Muscle layer of duodenum (tissue), 2 donors: Measurements from ENCODE around the gene TREH.

Source experiments
- H3K27ac ChIP-seq: one replicate; pipeline ENCODE4 v1.7.0; 2013; ENCODE audit warnings: mild to moderate bottlenecking, low read length
- H3K27me3 ChIP-seq: one replicate; pipeline ENCODE4 v1.7.0; 2013; ENCODE audit warnings: low read depth, mild to moderate bottlenecking, control low read depth, low read length
- H3K36me3 ChIP-seq, 2 donors: one replicate each; pipeline ENCODE4 v1.7.0; 2013; ENCODE audit warnings: low read length in 2 of 2, control low read depth in 1 of 2, mild to moderate bottlenecking in 1 of 2; ENCODE audit not compliant: insufficient read depth in 2 of 2, control insufficient read depth in 1 of 2
- H3K4me1 ChIP-seq, 2 donors: one replicate each; pipeline ENCODE4 v1.7.0; 2013; ENCODE audit warnings: low read length in 2 of 2, mild to moderate bottlenecking in 2 of 2, control low read depth in 1 of 2, moderate library complexity in 1 of 2; ENCODE audit not compliant: insufficient read depth in 2 of 2, control insufficient read depth in 1 of 2
- H3K4me3 ChIP-seq, 2 donors: one replicate each; pipeline ENCODE4 v1.7.0; 2013; ENCODE audit warnings: low read length in 2 of 2, low read depth in 1 of 2, mild to moderate bottlenecking in 1 of 2
- H3K9me3 ChIP-seq, 2 donors: one replicate each; pipeline ENCODE4 v1.7.0; 2013; ENCODE audit warnings: low read length in 2 of 2, control low read depth in 1 of 2, mild to moderate bottlenecking in 1 of 2; ENCODE audit not compliant: control insufficient read depth in 1 of 2
- donor health status: healthy.

Gene TREH

DNA sequence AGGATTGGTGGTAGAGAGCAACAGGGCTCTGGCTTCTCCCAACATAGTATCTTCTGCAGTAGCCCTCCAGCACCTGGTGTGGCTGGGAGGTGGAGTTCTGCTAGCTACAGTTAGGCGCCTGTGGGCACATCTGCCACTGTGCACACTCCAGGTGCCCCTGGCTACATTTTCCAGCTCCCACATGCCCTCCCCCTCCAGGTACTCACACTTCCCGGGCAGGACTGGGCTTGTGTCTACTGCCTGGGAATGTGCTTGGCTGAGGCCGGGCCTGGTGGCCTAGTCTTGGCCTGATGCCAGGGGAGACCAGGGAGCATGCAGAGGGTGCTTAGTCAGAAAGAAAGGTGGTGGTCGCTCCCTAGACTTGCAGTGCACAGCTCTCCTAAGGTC, 56.2 kb downstream of the TREH start:
- Histone ChIP-seq H3K27ac (peak overlapping the region; percentile 82), H3K36me3 (peaks cover 16 to 60% of the 10 kb centered on the region in 2 donors), H3K4me3 (peak overlapping the region in 1 of 2 donors; percentile 34), H3K4me1 (peaks cover 33 to 59% of the 10 kb centered on the region in 2 donors), H3K27me3 (no peaks in the 10 kb centered on the region), H3K9me3 (no peaks in the 10 kb centered on the region)

DNA sequence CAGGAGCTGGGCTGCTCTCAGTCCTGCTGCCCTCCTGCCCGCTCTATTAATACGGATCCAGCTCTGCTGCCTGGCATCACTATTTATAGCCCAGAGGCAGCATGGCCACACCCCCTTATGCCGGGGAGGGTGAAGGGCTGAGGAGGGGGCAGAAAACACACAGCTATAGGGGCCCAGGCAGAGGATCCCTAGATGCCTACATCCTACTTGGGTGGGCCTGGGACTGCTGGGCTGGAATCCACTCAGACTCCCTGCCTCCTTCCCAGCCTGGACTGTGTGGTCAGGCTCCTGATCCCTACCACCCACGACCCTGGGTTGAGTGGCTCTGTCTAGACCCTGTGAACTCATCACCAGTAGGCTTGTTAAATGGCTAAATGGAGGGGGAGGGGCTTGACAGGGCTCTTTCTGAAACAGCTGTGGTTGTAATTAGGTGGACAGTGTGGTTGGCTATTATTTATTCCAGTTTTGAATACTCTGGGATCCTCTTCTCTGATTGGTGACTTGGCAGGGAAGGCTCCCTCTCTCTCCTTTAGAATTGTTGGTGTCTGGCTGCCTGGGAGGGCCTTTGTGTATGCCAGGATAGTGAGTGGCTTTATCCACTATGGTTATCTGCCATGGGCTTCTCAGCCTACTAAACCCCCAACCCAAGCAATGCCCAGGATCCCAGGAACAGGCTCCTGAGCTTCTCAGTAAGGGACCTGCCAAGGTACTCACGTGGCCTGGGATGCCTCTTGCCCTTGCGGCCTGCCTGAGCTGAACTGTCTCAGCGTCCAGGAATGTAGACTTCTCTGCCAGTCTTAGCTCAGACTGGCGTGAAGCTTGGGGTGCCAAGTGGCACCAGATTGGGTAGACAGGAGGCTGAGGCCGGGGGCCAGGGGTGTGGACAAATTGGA, 56.8 kb downstream of the TREH start:
- Histone ChIP-seq H3K27me3 (no peaks in the 10 kb centered on the region), H3K9me3 (no peaks in the 10 kb centered on the region), H3K27ac (peak overlapping the region; percentile 82), H3K4me1 (peaks cover 37 to 63% of the 10 kb centered on the region in 2 donors), H3K36me3 (peaks cover 9 to 59% of the 10 kb centered on the region in 2 donors), H3K4me3 (peak overlapping the region; percentile 48 to 55)

DNA sequence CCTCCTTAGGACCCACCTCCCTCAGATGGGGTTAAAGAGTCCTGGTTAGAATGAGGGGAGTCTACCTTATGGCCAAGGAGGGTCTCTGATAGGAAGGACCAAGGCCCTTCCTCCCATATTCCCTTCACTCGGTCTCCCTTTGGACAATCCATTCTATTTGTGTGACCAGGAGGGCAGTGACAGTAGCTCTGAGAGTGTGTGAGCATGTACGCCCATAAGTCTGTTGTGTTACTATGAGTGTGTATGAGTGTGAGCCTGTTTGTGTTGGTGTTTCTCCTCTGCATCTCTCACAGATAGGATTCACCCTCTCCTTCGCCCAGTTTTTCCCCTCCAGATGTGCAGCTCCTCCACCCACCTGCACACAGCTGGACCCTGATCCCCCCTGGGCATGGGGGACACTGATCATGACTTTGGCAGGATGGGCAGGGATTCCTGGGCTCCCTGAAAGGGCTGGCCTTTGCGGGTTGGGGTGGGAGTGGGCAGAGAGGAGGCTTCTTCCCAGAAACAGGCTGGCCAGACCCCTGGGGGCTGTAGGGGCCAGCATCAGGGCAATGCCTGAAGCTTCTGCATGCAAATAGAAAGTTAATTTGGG, 57.6 kb downstream of the TREH start:
- Histone ChIP-seq H3K4me1 (peaks cover 39 to 67% of the 10 kb centered on the region in 2 donors), H3K27ac (peak overlapping the region; percentile 82), H3K27me3 (no peaks in the 10 kb centered on the region), H3K9me3 (no peaks in the 10 kb centered on the region), H3K4me3 (peak overlapping the region; percentile 48 to 55), H3K36me3 (peaks cover 7 to 59% of the 10 kb centered on the region in 2 donors)

DNA sequence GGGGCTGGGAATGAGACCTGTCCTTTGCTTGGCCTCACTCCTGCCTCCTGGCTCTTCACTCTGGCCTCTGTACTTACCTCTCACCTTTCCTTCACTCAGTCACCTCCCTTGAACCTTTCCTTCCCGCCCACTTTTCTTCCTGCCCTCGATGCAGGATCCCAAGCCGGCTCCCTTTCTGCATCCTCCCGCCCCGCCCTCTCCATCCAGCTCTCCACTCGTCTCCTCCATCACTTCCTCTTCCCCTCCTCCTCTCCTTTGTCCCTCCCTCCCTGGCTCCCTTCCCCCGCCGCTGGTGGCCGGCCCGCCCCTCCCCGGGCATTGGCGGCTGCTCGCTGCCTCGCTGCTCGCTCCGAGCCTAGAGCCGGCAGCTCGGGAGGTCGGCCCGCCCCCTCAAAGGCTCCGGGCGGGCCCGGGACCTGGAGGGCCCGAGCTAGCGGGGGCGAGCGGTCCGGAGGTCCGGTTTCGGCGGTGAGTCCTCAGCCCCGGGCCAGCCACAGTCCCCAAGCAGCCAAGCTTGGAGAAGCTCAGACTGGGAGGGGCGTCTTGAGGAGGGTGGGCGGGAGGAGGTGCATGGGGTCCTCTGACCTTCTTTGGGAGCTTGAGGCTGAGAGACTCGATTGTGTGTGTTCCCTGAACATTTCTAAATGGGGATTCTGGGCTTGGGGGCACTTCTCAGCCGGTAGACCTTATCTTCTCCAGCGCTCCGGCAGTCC, 58.2 kb downstream of the TREH start:
- Histone ChIP-seq H3K27me3 (no peaks in the 10 kb centered on the region), H3K4me3 (peak overlapping the region; percentile 48 to 55), H3K36me3 (peaks cover 10 to 58% of the 10 kb centered on the region in 2 donors), H3K27ac (peak overlapping the region; percentile 82), H3K9me3 (no peaks in the 10 kb centered on the region), H3K4me1 (peaks cover 39 to 69% of the 10 kb centered on the region in 2 donors)

DNA sequence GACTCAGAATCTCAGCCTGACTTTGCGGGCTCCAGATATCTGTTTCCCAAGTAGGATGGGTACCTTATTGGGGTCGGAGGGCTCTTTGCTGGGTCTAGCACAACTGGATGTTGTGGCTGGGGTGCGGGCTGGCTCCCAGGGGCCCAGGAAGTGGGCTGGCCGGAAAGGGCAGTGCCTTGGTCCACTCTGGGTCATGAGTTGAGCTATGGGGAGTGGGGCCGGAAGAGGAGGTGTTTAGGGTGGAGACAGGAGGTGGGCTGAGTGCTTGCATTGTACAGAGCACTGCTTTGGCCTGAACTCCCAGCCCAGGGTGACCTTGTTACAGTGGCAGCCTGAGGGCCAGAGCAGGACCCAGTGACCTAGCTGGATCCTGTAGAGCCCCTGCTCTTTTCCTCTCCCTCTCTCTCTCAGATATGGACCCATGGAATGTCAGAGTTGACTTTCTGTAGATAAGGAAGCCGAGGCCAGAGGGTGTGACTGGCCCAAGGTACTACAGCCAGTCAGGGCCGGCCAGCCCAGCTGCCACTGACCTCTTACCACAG, 58.9 kb downstream of the TREH start:
- Histone ChIP-seq H3K27me3 (no peaks in the 10 kb centered on the region), H3K4me1 (peaks cover 36 to 75% of the 10 kb centered on the region in 2 donors), H3K4me3 (peak overlapping the region; percentile 48 to 55), H3K36me3 (peaks cover 13 to 60% of the 10 kb centered on the region in 2 donors), H3K27ac (peak overlapping the region; percentile 67), H3K9me3 (no peaks in the 10 kb centered on the region)

DNA sequence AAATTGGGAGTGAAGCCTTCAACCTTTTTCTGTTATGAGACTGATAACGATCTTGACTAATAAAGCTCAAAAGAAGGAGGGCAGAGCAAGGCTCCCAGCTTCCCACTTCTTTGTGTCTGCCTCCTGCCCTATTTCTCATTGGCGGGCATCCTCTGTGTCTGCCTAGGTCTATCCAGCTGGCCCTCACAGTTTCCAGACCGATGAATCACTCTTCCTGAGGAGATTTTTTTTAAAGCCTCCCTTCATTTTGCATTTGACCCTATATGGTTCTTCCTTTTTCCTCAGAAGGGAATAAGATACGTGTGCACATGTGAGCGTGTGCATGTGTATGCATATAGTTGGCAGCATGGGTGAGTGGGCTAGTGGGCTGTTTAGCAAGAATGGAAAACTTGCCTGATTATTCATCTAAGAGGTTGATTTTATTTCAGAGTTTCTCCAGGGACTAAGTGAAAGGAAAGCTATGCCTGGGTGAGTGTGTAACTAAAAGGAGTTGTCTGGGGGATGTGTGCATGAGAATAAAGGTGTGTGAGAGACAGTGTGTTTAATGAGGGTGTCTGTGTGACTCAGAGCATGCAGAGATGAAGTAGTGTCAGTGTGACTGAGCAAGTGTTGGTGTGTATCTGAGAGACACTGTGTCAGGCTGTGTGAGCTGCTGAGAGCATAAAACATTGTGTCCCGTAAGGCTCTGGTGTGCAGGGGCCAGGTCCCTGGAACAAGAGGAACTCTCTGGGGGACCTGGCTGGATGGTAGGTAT, 59.8 kb downstream of the TREH start:
- H3K36me3 ChIP-seq, result peaks cover 15 to 57% of the 10 kb centered on the region in 2 donors
- no peaks in the 10 kb centered on the region for H3K9me3 ChIP-seq
- H3K27ac ChIP-seq, result peak overlapping the region; percentile 74
- no peak overlapping the region for H3K4me3 ChIP-seq
- H3K4me1 ChIP-seq, result peaks cover 36 to 76% of the 10 kb centered on the region in 2 donors
- no peaks in the 10 kb centered on the region for H3K27me3 ChIP-seq

DNA sequence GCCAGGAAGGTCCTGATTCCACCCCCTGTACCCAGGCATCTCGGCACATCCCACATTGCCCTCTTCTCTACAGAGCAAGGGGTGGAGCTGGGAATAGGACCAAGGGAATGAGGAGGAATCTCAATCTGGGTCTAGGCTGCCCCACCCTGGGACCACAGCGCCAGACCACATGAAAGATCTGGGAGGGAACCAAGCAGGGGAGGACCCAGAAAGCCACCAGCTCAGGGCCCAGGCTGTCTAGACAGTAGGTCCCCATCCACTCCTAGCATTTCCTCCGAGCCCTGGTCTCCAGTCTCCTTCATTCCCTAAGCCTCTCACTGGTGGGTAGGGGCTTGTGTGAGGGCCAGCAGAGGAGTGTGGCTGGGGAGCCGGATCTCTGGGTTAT, 60.5 kb downstream of the TREH start:
- Histone ChIP-seq H3K4me1 (peaks cover 36 to 79% of the 10 kb centered on the region in 2 donors), H3K27me3 (no peaks in the 10 kb centered on the region), H3K9me3 (no peaks in the 10 kb centered on the region), H3K27ac (peak overlapping the region; percentile 74), H3K36me3 (peaks cover 22 to 63% of the 10 kb centered on the region in 2 donors), H3K4me3 (no peak overlapping the region)

DNA sequence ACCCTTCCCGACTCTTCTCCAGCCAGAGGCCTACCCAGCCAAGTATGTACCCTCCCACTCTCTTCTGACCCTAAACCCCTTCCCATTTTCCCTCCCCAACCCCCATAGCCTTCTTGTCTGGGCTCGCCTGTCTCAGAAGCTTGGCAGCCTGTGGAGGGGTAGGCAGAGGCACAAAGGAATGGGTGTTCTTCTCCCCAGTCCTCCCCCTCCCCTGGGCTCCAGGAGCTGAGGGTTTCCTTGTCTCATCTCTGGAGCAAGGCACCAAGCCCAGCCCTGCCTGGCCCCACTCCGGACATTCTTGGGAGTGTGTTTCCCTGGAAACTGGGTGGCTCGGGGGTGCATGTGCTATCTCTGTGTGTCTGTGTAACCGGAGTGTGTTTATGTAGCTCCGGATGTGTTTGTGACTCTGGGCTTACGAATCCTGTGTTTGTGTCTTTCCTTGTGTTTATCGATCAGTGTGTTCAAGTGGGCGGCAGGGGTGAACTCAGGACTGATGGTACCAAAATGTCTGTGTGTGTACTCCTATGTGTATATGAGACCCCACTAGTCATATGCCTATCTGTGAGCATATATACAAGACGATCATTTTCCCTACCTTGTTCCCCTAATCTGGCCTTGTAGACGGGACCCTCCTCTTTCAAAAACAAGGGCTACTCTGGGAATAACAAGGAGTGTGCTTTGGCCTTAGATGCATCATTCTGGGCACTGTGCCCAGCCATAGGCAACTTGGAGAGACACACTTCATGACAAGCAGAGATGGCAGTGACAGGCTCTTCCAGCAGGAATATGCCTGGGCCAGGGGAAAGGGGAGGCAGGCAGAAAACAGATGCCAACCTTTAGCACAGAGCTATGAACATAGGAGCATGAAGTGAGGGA, 61.1 kb downstream of the TREH start:
- no peaks in the 10 kb centered on the region for H3K9me3 ChIP-seq
- peaks cover 26 to 67% of the 10 kb centered on the region in 2 donors for H3K36me3 ChIP-seq
- H3K27ac ChIP-seq, result peak overlapping the region; percentile 74
- peaks cover 36 to 78% of the 10 kb centered on the region in 2 donors for H3K4me1 ChIP-seq
- no peaks in the 10 kb centered on the region for H3K27me3 ChIP-seq
- H3K4me3 ChIP-seq, result peak overlapping the region in 1 of 2 donors; percentile 27

DNA sequence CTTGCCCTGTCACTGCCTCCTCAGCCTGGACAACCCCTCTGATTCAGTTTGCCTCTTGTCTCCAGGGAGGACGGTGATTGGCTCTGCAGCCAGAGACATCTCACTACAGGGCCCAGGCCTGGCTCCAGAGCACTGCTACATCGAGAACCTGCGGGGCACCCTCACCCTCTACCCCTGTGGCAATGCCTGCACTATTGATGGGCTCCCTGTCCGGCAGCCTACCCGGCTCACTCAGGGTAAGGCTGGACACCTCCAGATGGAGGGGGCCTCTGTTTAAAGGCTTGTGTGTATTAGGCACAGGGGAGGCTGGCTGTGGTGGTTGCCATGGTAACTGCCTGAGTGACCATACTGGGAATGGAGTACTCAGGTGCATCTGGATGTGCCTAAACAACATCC, 63.5 kb downstream of the TREH start:
- Histone ChIP-seq H3K9me3 (no peaks in the 10 kb centered on the region), H3K27ac (no peak overlapping the region), H3K4me1 (peaks cover 23 to 68% of the 10 kb centered on the region in 2 donors), H3K27me3 (no peaks in the 10 kb centered on the region), H3K4me3 (no peak overlapping the region), H3K36me3 (peaks cover 26 to 54% of the 10 kb centered on the region in 2 donors)
